GM12864 (cell line): ENCODE data around the gene ANKRD17.

Experiments
- DNase-seq: peaks from one replicate; pipeline ENCODE4 v3.0.0-alpha.2; 2011; ENCODE audit warnings: low read depth
- H3K4me3 ChIP-seq: 2 replicates; pipeline ENCODE4 v1.5.1; 2011; ENCODE audit warnings: mild to moderate bottlenecking, low read depth, low read length, control low read depth
- TF ChIP-seq, protein P1 (sequence below): IDR thresholded peaks from 2 replicates; pipeline ENCODE4 v1.5.1; 2011; ENCODE audit warnings: low read depth, mild to moderate bottlenecking, moderate library complexity, low read length, control low read depth, inconsistent platforms; ENCODE audit errors: missing control alignments

Gene ANKRD17

DNA sequence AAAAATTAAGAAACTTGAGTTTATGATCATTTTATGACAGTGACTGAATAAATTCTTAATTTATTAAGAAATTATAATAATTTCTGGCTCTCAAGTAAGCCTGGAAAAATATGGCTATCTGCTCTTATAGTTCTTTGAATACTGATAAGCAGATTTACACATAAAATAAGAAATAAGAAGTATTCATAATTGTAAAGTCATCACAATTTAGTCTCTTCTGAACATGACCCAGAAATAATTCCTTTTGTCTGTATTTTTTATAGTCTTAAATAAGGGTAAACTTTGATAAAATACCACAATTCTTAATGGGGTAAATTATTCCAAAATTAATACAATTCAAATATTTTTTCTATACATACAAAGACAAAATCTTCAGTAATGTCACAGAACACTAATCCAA is 72.7 kb downstream of the ANKRD17 start:
- TF ChIP-seq, protein P1, sequence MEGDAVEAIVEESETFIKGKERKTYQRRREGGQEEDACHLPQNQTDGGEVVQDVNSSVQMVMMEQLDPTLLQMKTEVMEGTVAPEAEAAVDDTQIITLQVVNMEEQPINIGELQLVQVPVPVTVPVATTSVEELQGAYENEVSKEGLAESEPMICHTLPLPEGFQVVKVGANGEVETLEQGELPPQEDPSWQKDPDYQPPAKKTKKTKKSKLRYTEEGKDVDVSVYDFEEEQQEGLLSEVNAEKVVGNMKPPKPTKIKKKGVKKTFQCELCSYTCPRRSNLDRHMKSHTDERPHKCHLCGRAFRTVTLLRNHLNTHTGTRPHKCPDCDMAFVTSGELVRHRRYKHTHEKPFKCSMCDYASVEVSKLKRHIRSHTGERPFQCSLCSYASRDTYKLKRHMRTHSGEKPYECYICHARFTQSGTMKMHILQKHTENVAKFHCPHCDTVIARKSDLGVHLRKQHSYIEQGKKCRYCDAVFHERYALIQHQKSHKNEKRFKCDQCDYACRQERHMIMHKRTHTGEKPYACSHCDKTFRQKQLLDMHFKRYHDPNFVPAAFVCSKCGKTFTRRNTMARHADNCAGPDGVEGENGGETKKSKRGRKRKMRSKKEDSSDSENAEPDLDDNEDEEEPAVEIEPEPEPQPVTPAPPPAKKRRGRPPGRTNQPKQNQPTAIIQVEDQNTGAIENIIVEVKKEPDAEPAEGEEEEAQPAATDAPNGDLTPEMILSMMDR, result no peak
- H3K4me3 ChIP-seq, result no peak overlapping the region
- no peak for DNase-seq

DNA sequence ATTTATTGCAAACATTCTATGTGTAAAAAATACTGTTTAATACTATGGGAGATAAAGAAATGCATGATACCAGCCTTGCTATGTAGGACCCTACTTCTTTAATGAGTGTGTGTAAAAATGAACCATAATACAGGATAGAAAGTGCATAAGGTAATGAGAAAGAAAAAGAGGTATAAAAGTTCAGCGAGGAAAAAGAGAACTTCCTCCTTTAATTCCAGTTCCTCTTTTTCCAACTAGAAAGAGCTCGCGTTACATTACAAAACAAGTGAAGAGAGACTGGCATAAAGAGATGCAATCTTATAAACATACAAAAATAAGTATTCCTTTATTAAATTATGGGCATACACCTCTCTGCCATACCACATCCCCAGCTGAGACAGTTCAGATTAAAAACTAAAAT is 77.4 kb downstream of the ANKRD17 start:
- TF ChIP-seq, protein P1, result no peak
- H3K4me3 ChIP-seq, result no peak overlapping the region
- DNase-seq, result no peak

DNA sequence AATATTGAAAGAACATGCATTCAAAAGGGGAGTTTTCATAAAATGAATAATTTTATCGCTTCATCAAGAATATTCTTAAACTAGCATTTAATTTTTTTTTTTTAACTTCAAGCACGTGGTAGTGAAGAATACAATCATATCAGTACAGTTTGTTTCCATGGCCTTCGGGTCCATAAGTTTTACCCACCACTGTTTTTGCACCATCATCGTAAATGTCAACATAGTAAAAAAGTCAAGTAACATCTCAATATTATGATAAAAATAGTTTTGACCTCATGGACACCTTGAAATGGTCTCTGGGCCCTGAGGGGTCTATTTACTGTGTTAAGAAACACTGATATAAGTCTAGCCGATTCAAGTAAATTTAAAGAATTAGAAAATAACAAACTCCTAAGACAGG is 80.2 kb downstream of the ANKRD17 start:
- TF ChIP-seq, protein P1, result no peak
- no peak overlapping the region for H3K4me3 ChIP-seq

GRCh38 chr4:73172161-73172560 is 86.4 kb downstream of the ANKRD17 start:
- DNase-seq, result no peak
- TF ChIP-seq, protein P1, result no peak
- no peak overlapping the region for H3K4me3 ChIP-seq

More for the DNA sequence above, 80.2 kb downstream of the ANKRD17 start:
- DNase-seq, result no peak

DNA sequence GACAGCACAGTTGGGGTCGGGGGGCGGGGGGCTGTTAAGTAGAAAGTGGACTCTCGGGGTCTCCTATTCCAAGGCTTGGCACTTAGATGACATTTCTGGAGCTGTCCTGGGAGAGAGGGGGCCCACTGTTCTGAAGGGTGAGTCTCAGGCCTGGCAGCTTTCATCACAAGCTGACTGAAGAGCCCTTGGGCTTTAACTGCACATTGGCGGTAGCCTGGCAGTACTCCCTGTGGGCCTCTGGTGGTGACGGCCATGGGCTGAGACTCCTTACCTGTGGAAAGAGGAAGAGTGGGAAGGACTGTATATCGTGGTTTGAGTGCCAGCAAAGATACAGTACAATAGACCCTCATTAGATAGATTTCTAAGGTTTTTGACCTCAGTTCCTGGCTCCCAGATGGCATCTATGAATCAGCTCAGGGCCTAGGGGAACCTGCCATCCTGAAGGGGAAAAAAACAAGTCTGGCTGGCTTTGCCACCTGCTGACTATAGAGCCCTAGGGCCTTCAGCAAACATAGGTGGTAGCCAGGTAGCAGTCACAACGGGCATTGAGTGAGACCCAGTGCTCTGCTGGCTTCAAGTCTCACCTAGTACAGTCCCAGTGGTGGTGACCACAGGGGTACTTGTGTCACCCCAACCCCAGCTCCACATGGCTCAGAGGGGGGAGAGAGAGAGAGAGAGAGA is 87.9 kb downstream of the ANKRD17 start:
- no peak for DNase-seq
- no peak overlapping the region for H3K4me3 ChIP-seq
- TF ChIP-seq, protein P1, result no peak

DNA sequence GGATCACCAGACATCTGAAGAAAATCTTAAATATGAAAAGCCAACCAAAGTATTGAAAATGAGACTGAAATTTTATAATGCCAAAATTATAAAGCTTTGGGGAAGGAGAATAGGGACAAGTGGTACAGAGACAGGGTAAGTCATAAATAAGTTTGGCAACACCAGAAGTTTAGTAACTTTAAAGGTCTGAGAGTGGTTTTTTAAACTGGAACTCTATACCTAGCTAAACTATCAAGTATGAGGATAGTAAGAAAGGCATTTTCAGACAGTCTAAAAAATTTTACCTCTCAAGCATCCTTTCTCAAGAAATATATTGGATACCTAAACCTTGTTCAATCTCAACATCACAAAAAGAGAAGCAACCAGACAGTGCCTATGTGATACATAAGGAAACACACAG is 92.4 kb downstream of the ANKRD17 start:
- no peak overlapping the region for H3K4me3 ChIP-seq
- DNase-seq, result no peak
- TF ChIP-seq, protein P1, result no peak
